ENCODE measurements around the gene FAM193B.
"Not testable (repeated sequence)": the region's sequence is repeated elsewhere in the genome, so short reads cannot be mapped to it uniquely, and the experiment has no call there.

The FAM193B gene

GRCh38 chr5:177535125-177535524 lies 19.2 kb downstream of the FAM193B start:
- no peak for DNase-seq

DNA sequence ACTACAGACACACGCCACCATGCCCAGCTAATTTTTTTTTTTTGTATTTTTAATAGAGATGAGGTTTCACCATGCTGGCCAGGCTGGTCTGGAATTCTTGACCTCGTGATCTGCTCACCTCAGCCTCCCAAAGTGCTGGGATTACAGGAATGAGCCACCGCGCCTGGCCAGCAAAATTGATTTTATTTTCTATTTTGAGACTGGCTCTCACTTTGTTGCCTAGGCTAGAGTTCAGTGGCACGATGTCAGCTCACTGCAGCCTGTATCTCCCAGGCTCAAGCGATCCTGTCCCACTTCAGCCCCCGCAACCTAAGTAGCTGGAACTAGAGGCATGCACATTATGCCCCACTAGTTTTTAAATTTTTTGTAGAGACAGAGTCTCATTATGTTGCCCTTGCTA lies 19.9 kb downstream of the FAM193B start:
- DNase-seq = not testable (repeated sequence)

GRCh38 chr5:177531209-177531940 lies 23.0 kb downstream of the FAM193B start:
- DNase-seq = no peak

DNA sequence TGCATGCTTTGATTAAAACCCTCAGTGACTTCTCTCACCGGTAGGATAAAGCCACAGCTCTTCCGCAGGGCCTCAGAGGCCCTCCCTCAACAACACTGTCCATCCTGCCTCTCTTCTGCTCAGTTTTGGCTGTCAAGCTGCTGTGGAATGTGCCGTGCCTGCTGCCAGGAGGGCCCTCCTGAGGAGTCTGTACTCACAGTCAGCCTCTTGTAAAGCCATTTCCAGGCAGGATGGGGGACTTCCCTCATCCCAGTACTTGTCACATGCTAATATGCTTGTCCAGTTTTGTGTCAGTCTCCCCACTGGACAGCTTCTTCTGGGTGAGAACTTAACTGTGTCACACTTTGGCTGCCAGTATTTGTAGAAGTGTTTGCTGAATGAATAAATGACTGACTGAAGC lies 23.7 kb downstream of the FAM193B start:
- DNase-seq = no peak

DNA sequence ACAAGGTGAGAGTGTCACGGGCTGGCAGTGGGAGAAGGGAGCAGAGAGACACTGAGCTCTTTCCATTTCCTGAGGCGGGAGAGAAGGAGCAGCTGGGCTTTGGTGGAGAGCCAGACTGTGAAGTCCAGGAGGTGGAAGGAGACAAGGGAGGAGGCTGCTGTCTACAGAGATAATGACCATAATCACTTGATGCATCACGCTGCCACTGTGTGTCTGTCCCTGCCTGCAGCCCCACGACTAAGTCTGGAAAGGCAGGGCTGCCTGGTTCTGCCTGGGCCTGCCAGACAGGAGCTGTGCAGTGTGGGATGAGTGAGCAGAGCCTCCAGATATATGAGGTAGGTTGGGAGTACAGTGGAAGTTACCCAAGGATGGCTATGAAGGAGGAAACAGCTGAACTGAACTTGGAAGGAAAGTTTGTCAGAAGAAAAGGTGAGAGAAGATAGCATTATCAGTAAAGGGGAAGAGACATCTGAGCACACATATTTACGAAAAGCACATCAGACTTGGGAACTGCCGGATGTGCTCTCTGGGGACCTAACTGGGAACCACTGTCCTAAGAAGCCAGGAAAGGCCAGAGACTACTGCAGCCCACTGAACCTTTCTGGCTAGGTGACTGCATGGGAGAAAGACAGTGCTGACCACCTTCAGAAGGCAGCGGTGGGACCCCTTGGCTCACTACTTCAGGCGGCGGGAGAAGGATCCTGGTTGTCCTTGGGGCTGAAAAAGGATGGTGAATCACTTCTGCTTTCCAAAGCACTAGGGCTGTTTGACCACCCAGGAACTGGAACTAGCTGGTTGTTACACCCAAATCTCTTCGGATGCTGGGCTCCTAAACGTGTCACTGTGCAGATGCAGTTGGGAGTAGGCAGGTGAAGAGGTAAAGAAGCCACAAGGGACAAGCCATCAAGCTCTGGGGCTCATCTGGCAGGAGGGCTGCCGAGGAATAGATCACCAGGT lies 24.8 kb downstream of the FAM193B start:
- DNase-seq = no peak

DNA sequence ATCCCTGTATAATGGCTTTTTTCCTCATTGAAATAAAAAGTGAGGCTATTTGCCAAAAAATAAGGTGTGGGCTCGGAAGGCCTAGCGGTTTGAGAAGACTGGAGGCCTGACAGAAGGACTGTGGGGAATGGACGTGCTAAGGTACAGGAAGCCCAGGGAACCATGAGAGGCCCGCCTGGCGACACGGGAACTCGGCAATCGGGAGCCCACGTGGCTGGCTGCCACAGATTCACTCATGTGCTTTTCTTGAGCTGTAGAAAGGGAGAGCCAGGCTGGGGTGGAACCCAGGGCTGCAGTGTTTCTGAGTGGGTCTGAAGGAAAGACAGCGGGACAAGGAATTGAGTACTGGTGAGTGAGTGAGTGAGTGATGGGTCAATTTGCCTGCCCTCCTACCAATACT lies 25.7 kb downstream of the FAM193B start:
- DNase-seq = no peak

DNA sequence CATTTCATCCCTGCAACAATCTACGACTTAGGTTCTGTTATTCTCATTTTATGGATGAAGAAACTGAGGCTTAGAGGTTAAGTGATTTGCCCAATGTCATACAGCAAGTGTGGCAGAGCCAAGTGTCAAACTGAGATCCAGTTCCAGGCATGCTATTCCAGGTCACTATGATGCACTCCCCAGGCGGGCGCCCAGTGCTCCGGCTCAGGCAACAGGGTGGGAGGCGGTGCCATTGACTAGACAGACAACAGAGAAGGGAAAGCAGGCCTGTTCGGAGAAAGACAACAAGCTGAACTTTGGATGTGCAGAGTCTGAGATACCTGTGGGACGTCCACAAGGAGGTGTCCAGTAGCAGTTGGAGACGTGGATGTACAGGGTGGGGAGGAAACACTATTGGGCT lies 26.8 kb downstream of the FAM193B start:
- no peak for DNase-seq

DNA sequence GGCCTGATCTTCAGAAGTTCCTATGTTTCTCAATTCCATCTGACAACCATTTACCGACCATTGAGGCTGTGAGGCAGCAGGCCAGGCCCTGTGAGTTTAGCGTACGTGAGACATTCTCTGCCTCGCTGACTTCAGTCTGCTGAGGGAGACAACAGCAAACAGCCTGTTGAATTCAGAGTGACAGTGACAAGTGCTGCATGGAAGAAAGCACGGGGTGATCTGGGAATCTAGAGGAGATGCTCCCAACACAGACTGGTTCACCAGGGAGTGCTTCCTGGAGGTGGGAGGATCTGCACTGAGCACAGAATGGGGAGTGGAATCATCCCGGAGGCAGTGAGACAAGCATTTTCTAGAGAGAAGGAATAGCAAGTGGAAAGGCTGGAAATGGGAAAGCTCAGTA lies 27.6 kb downstream of the FAM193B start:
- no peak for DNase-seq

DNA sequence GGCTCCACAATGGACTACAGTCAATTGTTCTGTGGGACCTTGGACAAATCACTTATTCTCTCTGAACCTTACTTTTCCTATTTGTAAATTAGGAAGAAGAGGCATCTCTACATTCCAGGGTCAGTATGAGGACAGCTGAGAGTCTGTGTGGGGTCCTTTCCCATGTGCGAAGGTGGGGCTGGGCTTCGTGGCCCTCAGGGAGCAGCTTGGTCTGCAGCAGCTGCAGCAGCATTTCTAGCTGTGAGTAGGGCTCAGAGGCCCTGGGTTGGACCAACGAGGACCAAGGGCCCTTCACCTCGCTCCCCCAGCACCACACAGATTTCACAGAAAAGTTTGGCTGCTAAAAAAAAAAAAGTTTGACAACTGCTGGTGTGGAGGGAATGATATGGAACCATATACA lies 28.2 kb downstream of the FAM193B start:
- no peak for DNase-seq

DNA sequence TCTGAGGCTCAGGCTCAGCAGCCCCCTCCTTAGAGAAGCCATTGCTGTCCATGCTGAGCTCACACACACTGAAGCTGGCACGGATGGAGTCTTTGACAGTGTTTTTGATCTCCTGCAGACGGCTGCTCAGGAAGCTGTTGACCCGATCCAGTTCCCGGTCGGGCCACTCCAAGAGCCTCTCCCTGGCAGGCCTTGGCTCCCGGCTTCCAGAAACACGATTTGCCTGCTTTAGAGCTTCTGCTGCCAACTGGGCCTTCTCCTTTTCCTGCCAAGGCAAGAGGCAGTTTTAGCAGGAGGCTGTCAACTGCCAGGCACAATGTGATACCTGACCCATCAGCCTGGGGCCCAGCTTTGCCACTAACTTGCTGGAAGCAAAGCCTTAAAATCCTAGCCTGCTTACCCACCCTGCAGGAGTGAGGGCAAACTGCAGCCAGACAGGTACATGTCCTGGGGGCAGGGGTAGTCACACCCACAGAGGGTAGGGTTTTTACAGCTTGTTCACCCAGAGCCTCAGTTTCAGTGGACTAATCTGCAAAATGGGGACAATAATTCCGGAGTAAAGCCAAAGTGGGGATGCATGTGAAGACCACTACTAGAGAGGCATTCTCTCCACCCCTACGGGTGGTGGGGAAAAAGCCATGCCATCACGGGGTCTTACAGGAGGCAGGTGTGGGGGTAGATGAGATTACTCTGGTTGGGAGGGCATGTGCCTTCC lies 29.3 kb downstream of the FAM193B start:
- DNase-seq = no peak

DNA sequence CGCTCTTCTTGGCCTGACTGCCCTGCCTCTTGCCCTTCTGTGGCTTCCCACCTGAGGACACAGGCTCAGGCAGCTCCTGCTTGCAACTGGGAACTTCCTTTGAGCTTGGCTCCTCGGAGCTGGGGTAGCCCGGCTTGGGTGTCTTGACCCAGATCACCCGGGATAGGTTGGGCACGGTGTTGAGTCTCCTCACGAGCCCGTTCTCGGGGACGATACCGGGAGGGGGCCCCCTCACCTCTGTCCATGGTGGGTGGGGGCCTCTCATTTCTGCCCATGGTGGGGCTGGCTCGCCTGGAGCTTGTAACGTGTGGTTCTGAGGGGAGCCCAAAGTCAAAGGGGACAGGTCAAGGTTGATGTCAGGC lies 29.8 kb downstream of the FAM193B start:
- no peak for DNase-seq

GRCh38 chr5:177523711-177524538 lies 30.4 kb downstream of the FAM193B start:
- DNase-seq = no peak

DNA sequence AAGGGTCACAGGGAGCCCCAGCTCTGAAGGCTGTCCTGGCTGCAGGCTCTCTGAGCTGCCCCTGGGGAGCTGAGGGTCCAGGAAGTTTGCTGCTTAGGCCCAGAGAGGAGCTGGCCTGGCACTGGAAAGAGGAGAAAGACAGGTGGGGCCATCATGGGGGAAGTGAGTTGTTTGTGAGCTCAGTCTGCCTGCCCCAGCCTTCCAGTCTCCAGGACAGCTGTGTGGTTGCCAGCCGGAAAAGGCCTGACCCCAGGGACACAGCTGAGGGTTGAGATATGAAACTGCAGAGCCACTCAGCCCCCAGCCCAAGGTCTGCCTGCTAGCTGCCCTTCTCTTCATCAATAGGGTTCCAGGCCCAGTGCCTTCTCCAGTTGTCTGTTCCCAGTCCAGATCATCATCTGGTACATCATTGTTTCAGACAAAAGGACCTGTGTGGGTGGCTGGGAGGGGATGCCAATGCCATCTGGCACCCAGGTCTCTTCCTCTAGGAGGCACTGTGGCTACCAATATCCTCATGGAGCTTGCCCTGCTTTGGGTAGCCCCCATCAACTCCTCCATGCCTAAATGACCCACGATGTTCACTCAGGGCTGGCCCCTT lies 33.3 kb downstream of the FAM193B start:
- DNase-seq = no peak

- DNase-seq = no peak
These were observed 34.1 kb downstream of the FAM193B start for GRCh38 chr5:177520271-177520670.

DNA sequence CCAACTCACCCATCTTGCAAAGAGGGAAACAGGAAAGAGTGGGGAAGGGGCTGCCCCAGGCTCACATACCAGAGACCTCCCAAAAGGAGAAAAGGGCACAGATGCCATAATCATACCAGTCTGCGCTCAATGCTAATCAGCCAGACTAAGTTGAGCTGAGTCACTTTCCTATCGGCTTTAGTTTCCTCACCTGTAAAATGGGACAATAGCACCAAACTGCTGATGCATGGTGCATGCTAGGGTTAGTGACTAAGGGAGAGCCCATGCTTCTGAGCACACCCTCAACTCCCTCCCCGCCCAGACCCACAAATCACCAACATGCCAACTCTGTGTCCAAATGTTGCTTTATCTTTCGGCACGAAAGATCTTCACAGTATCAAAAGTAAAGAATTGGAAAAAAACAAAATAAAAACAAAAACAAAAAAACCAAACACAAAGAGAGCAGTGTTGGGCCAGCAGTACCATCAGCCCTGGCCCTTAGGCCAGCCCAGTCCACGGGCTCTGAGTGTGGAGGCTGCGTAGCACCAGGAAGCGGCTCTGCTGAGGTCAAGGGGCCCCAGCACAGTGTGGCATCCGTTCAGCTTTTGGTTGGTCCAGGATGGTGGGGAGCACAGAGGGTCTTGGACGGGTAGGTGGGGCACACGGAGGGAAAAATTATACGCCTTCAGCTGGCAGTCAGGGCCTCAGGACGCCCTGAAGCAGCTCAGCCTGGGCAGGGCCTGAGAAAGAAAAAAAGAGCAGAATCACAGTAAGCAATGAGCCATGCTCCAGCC lies 34.7 kb downstream of the FAM193B start:
- DNase-seq = no peak

DNA sequence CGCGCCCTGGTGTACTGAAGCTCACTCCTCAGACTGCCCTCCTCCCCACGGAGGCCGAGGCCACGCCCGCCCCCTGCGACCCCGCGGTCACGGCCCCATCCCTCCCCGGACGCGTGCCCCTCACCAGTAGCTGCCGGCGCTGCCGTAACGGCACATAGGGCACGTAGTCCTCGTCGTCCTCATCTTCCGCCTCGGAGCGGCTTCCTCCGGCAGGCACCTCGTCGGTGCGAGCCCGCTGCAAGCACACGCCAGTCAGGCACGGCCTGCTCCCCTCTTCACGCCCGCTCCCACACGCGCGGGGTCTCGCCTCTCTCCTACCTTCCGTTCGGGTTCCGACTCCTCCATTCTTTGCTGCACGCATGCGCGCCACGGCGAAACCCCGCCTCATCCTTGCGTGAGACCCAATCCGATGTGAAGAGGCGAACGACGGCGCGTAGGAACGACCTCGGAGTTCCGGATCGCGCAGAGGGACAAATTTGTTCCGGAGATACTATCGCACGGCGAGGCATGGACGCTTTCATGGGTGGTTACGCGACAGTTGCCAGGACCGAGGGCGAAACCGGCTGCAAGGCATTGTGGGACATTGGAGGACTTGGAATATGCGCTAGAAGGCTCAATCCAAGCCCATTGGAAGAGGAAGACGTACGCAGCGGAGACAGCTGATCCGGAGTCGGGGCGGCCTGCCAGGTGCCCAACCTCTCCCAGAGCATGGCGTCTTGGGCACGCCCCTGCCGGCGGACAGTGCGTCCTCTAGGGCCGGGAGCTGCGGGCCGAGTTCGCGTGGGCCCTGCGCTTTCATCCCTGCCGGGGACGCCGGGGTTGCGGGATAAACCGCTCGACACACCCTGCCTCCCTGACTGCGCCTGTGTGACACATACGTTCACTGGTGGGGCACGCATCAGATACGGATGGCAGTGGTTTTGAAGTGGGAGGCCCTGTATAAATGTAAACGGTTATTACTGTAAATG lies 37.5 kb downstream of the FAM193B start, which contains the start of gene DDX41:
DDX41 (minus strand) TSS at position 361 of the 968 bp plus-strand sequence; CDS start at position 345, 16 bp downstream.
- peak; percentile 89 to 91 for DNase-seq

GRCh38 chr5:177515580-177515979 lies 38.8 kb downstream of the FAM193B start:
- DNase-seq = no peak

GRCh38 chr5:177514541-177514940 lies 39.8 kb downstream of the FAM193B start:
- no peak for DNase-seq

- DNase-seq = no peak
These were observed 40.9 kb downstream of the FAM193B start for GRCh38 chr5:177513500-177513899.

Measured in NCI-H1930 (cell line).